ENCODE data around the gene STK32C. TPM values are rescaled to one million over a fixed set of nuclear protein-coding genes. Genes with fewer than 3 reads are reported as not detected.
"Not testable (repeated sequence)": the region's sequence is repeated elsewhere in the genome, so short reads cannot be mapped to it uniquely, and the experiment has no call there.

Gene STK32C
- total RNA-seq, 1 donor from 2014 or later = 2.5 TPM

- TF ChIP-seq CTCF (IDR thresholded peaks at IDR 0.05) (no peak), EZH2phosphoT487 (IDR thresholded peaks at IDR 0.05) (no peak), EZH2 (IDR thresholded peaks at IDR 0.05) (no peak)
- Mint-ChIP-seq H3K27ac (no peak overlapping the region), H3K4me1 (peaks cover 12% of the 10 kb centered on the region), H3K27me3 (ENCODE audit: insufficient read depth, low read depth) (peaks cover 4% of the 10 kb centered on the region), H3K9me3 (no peaks in the 10 kb centered on the region), H3K36me3 (peaks cover 4% of the 10 kb centered on the region), H3K4me3 (no peak overlapping the region)
- no peaks in the 10 kb centered on the region for H3K4me1 ChIP-seq
- DNase-seq (ENCODE audit: low spot score) = no peak
- H3K27ac ChIP-seq = no peak overlapping the region
- H3F3A ChIP-seq (ENCODE audit: low read depth) = no peaks in the 10 kb centered on the region
- no peak overlapping the region for H3K4me2 ChIP-seq
- no peaks in the 10 kb centered on the region for H4K20me1 ChIP-seq (ENCODE audit: low read depth)
- peaks cover 19% of the 10 kb centered on the region for H3K27me3 ChIP-seq
- no peak overlapping the region for H3K4me3 ChIP-seq
- no peaks in the 10 kb centered on the region for H3K79me2 ChIP-seq (ENCODE audit: low read depth)
- H2AFZ ChIP-seq (replicated peaks) = no peak overlapping the region
- no peaks in the 10 kb centered on the region for H3K9me3 ChIP-seq (ENCODE audit: low read depth)
- H3K9ac ChIP-seq = no peak overlapping the region
- no peaks in the 10 kb centered on the region for H3K36me3 ChIP-seq
Measured at GRCh38 chr10:132316133-132316532, 8.4 kb upstream of the STK32C start.

- H3K9ac ChIP-seq, H3K4me2 ChIP-seq: not testable (repeated sequence)
Measured at GRCh38 chr10:132314881-132315280, 7.1 kb upstream of the STK32C start.

GRCh38 chr10:132314336-132314735 lies 6.6 kb upstream of the STK32C start:
- Mint-ChIP-seq H3K9me3 (no peaks in the 10 kb centered on the region), H3K4me1 (peaks cover 10% of the 10 kb centered on the region), H3K4me3 (no peak overlapping the region), H3K36me3 (peaks cover 4% of the 10 kb centered on the region), H3K27me3 (ENCODE audit: insufficient read depth, low read depth) (peaks cover 5% of the 10 kb centered on the region), H3K27ac (no peak overlapping the region)
- DNase-seq (ENCODE audit: low spot score) = no peak
- Histone ChIP-seq H3K4me2 (no peak overlapping the region), H3K4me3 (no peak overlapping the region), H3K4me1 (no peaks in the 10 kb centered on the region), H3K27me3 (peaks cover 37% of the 10 kb centered on the region), H3K27ac (no peak overlapping the region), H4K20me1 (ENCODE audit: low read depth) (peaks cover 1% of the 10 kb centered on the region), H3F3A (ENCODE audit: low read depth) (no peaks in the 10 kb centered on the region), H3K9me3 (ENCODE audit: low read depth) (no peaks in the 10 kb centered on the region), H3K9ac (no peak overlapping the region), H2AFZ (replicated peaks) (no peak overlapping the region), H3K79me2 (ENCODE audit: low read depth) (no peaks in the 10 kb centered on the region), H3K36me3 (no peaks in the 10 kb centered on the region)
- TF ChIP-seq EZH2 (IDR thresholded peaks at IDR 0.05) (no peak), EZH2phosphoT487 (IDR thresholded peaks at IDR 0.05) (no peak), CTCF (IDR thresholded peaks at IDR 0.05) (no peak)

More at GRCh38 chr10:132314881-132315280, 7.1 kb upstream of the STK32C start:
- not testable (repeated sequence) for DNase-seq (ENCODE audit: low spot score); H3K36me3 ChIP-seq; H4K20me1 ChIP-seq (ENCODE audit: low read depth); H3K4me3 Mint-ChIP-seq; H3K27ac ChIP-seq; H3F3A ChIP-seq (ENCODE audit: low read depth); H3K36me3 Mint-ChIP-seq; H3K9me3 ChIP-seq (ENCODE audit: low read depth); H3K27ac Mint-ChIP-seq; H3K4me1 ChIP-seq; H3K4me3 ChIP-seq; H3K27me3 Mint-ChIP-seq (ENCODE audit: insufficient read depth, low read depth); H3K9me3 Mint-ChIP-seq; H3K79me2 ChIP-seq (ENCODE audit: low read depth); H2AFZ ChIP-seq (replicated peaks)
- peaks cover 31% of the 10 kb centered on the region for H3K27me3 ChIP-seq
- H3K4me1 Mint-ChIP-seq = peaks cover 12% of the 10 kb centered on the region

- no peak overlapping the region for H3K9ac ChIP-seq
- H3K27ac ChIP-seq = no peak overlapping the region
- no peaks in the 10 kb centered on the region for H3F3A ChIP-seq (ENCODE audit: low read depth)
- Mint-ChIP-seq H3K4me1 (peaks cover 15% of the 10 kb centered on the region), H3K36me3 (peaks cover 4% of the 10 kb centered on the region), H3K27me3 (ENCODE audit: insufficient read depth, low read depth) (peaks cover 9% of the 10 kb centered on the region), H3K9me3 (no peaks in the 10 kb centered on the region), H3K4me3 (no peak overlapping the region), H3K27ac (no peak overlapping the region)
- no peak for TF ChIP-seq EZH2 (IDR thresholded peaks at IDR 0.05)
- no peak for TF ChIP-seq CTCF (IDR thresholded peaks at IDR 0.05)
- no peak for TF ChIP-seq EZH2phosphoT487 (IDR thresholded peaks at IDR 0.05)
- no peaks in the 10 kb centered on the region for H3K36me3 ChIP-seq
- no peak overlapping the region for H3K4me2 ChIP-seq
- H4K20me1 ChIP-seq (ENCODE audit: low read depth) = peaks cover 6% of the 10 kb centered on the region
- no peaks in the 10 kb centered on the region for H3K9me3 ChIP-seq (ENCODE audit: low read depth)
- no peak overlapping the region for H2AFZ ChIP-seq (replicated peaks)
- H3K27me3 ChIP-seq = peaks cover 41% of the 10 kb centered on the region
- no peak for DNase-seq (ENCODE audit: low spot score)
- H3K4me3 ChIP-seq = no peak overlapping the region
- no peaks in the 10 kb centered on the region for H3K79me2 ChIP-seq (ENCODE audit: low read depth)
- peaks cover 2% of the 10 kb centered on the region for H3K4me1 ChIP-seq
Measured at GRCh38 chr10:132313865-132314264, 6.1 kb upstream of the STK32C start.

Measured in neural progenitor cell (in vitro differentiated cells).